ENCODE measurements around the gene NGEF. TPM values are rescaled to one million over a fixed set of nuclear protein-coding genes. Genes with fewer than 3 reads are reported as not detected.

The NGEF gene
- total RNA-seq, 1 experiment from 2014 or later: 71.3 TPM

DNA sequence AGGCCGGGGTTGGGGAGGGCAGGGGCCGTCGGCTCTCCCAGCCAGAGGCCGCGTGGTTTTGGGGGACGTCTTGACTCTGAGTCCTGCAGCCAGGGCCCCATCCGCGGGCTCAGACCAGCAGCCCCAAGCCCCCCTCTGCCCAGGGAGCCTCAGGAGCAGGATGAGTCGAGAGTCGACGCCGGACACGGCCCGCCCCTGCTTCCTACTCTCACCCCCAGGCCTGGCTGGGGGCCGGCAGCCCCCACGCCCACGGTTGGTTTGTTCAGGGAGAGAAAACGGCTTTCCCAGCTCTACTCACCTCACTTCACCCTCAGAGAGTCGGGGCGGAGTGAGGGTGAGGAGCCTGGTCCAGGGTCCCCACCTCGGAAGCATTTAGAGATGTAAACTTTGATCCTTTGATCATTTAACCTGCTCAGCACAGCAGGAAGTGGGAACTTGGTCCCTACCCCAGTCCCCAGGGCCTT is 136.0 kb downstream of the NGEF start:
- Histone ChIP-seq H2AFZ (ENCODE audit: low read length) (peak overlapping the region; percentile 71), H3K27ac (ENCODE audit: low read length) (peak overlapping the region; percentile 12), H3K4me2 (ENCODE audit: low read length) (peak overlapping the region; percentile 97), H3K4me3 (ENCODE audit: low read length) (peak overlapping the region; percentile 85), H3K79me2 (ENCODE audit: low read length) (peaks cover 38% of the 10 kb centered on the region), H3K36me3 (ENCODE audit: low read depth, low read length) (no peaks in the 10 kb centered on the region; the same call in 1 of the 2 replicates), H3F3A (ENCODE audit: low read length, unreplicated experiment) (no peaks in the 10 kb centered on the region), H3K27me3 (ENCODE audit: low read length) (no peaks in the 10 kb centered on the region), H3K9ac (ENCODE audit: low read length) (peak overlapping the region; percentile 68), H3K9me2 (replicated peaks; ENCODE audit: low read length) (no peaks in the 10 kb centered on the region), H3K9me3 (ENCODE audit: low read length) (no peaks in the 10 kb centered on the region), H4K20me1 (ENCODE audit: low read length) (no peaks in the 10 kb centered on the region), H3K4me1 (ENCODE audit: insufficient read depth, low read length) (peaks cover 17% of the 10 kb centered on the region)
- POLR2A ChIA-PET (ENCODE audit: unreplicated experiment): interaction anchor here (0.6 kb wide), 2 partner anchors 22 to 392 kb away, joined by 3 to 4 read pairs; no protein-coding TSS in a partner anchor
- DNase-seq: peak; percentile 13
- no peak for TF ChIP-seq EZH2 (IDR thresholded peaks at IDR 0.05; ENCODE audit: low read length, unreplicated experiment)
- TF ChIP-seq, protein P1, sequence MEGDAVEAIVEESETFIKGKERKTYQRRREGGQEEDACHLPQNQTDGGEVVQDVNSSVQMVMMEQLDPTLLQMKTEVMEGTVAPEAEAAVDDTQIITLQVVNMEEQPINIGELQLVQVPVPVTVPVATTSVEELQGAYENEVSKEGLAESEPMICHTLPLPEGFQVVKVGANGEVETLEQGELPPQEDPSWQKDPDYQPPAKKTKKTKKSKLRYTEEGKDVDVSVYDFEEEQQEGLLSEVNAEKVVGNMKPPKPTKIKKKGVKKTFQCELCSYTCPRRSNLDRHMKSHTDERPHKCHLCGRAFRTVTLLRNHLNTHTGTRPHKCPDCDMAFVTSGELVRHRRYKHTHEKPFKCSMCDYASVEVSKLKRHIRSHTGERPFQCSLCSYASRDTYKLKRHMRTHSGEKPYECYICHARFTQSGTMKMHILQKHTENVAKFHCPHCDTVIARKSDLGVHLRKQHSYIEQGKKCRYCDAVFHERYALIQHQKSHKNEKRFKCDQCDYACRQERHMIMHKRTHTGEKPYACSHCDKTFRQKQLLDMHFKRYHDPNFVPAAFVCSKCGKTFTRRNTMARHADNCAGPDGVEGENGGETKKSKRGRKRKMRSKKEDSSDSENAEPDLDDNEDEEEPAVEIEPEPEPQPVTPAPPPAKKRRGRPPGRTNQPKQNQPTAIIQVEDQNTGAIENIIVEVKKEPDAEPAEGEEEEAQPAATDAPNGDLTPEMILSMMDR (conservative IDR thresholded peaks at IDR 0.05; ENCODE audit: low read depth, low read length): no peak
- TF ChIP-seq EZH2phosphoT487 (IDR thresholded peaks at IDR 0.05; ENCODE audit: borderline replicate concordance, low read length): no peak
- intact Hi-C loops (cut with micrococcal nuclease): loop anchor here (1.0 to 10.0 kb wide), 4 partner anchors 50 to 374 kb away; partner anchors contain the start of gene ATG16L1
- CTCF ChIA-PET: no interaction called here
- no TSS peak for BruUV-seq (replicated peaks)
- peak; percentile 42 for ATAC-seq

DNA sequence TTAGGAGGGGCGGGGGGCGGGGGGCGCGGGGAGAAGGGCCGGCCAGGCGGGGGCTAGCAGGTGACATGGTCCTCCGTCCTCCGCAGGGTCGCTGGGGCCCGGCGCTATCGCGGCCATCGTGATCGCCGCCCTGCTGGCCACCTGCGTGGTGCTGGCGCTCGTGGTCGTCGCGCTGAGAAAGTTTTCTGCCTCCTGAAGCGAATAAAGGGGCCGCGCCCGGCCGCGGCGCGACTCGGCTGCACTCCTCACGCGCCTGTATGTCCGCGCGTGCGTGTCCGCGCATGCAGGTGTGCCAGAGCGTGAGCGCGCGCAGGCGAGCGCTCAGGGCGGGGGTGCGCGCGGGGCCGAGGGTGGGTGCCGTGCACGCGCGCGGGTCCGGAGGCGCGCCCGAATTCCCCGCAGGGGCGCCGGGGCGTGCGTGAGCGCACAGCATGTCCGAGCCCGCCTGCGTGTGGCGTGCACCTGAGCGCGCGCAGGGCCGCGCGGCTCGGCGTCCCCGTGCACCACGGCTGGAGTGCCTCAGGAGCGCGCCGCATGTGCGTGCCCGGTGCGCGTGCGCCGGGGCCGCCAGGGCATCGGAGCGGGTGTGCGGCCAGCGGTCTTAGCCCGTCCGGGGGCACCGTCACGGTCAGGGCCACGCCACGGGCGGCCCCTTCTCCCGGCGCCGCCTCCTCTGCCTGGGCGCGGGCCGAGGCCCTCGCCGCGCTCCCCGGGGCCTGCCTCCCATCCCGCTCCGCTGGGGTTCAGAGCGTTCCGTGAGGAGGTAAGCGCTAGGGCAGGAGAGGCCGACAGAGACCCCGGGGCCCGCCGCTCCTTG is 136.7 kb downstream of the NGEF start:
- H3K4me1 ChIP-seq (ENCODE audit: insufficient read depth, low read length): peaks cover 17% of the 10 kb centered on the region
- no peaks in the 10 kb centered on the region for H3K9me3 ChIP-seq (ENCODE audit: low read length)
- intact Hi-C loops (cut with micrococcal nuclease): loop anchor here (1.0 to 10.0 kb wide), 4 partner anchors 50 to 375 kb away; partner anchors contain the start of gene ATG16L1
- H3F3A ChIP-seq (ENCODE audit: low read length, unreplicated experiment): no peaks in the 10 kb centered on the region
- H3K4me3 ChIP-seq (ENCODE audit: low read length): peak overlapping the region; percentile 85
- H3K4me2 ChIP-seq (ENCODE audit: low read length): peak overlapping the region; percentile 97
- no TSS peak for BruUV-seq (replicated peaks)
- ChIA-PET POLR2A (ENCODE audit: unreplicated experiment) (interaction anchor here (0.5 to 0.6 kb wide), 3 partner anchors 23 to 1527 kb away, joined by 4 to 9 read pairs (median 9); no protein-coding TSS in a partner anchor), CTCF (no interaction called here)
- H3K27me3 ChIP-seq (ENCODE audit: low read length): no peaks in the 10 kb centered on the region
- H3K9ac ChIP-seq (ENCODE audit: low read length): peak overlapping the region; percentile 68
- peak overlapping the region; percentile 71 for H2AFZ ChIP-seq (ENCODE audit: low read length)
- peaks cover 38% of the 10 kb centered on the region for H3K79me2 ChIP-seq (ENCODE audit: low read length)
- no peaks in the 10 kb centered on the region for H3K9me2 ChIP-seq (replicated peaks; ENCODE audit: low read length)
- TF ChIP-seq EZH2 (IDR thresholded peaks at IDR 0.05; ENCODE audit: low read length, unreplicated experiment) (no peak), EZH2phosphoT487 (IDR thresholded peaks at IDR 0.05; ENCODE audit: borderline replicate concordance, low read length) (no peak)
- TF ChIP-seq, protein P1 (conservative IDR thresholded peaks at IDR 0.05; ENCODE audit: low read depth, low read length): 0 out of 2 replicates have a peak, but pooled peaks have one; percentile 10
- no peaks in the 10 kb centered on the region; the same call in 1 of the 2 replicates for H3K36me3 ChIP-seq (ENCODE audit: low read depth, low read length)
- H4K20me1 ChIP-seq (ENCODE audit: low read length): no peaks in the 10 kb centered on the region
- ATAC-seq (peak; percentile 68), DNase-seq (peak; percentile 80)
- H3K27ac ChIP-seq (ENCODE audit: low read length): peak overlapping the region; percentile 12
